SK-N-SH treated with all-trans-retinoic acid at 6 μM for 48 hours (cell line): ENCODE results near the gene TMEM167A.

Experiments
- ATAC-seq: fragments of 200-7000 bp; cut with Tn5 transposase; 3 replicates; pipeline ENCODE4 v1.9.1; 2020; ENCODE audit warnings: mild to moderate bottlenecking, moderate library complexity
- ARNTL ChIP-seq: fragments of 450-650 bp; formaldehyde crosslinking; IDR thresholded peaks from 2 replicates; pipeline ENCODE4 v1.5.0; 2020; ENCODE audit warnings: low read depth, mild to moderate bottlenecking, moderate library complexity, borderline replicate concordance
- BACH2 ChIP-seq: fragments of 250-450 bp; sonication (Bioruptor Pico); IDR thresholded peaks from 2 replicates; pipeline ENCODE4 v1.9.0; 2021; ENCODE audit warnings: mild to moderate bottlenecking, borderline replicate concordance
- CSDC2 ChIP-seq: fragments of 250-450 bp; sonication (Bioruptor Pico); IDR thresholded peaks from 2 replicates; pipeline ENCODE4 v1.5.0; 2020; ENCODE audit warnings: mild to moderate bottlenecking, moderate library complexity
- ESRRG ChIP-seq: fragments of 250-450 bp; sonication (Bioruptor Pico); IDR thresholded peaks from 2 replicates; pipeline ENCODE4 v1.6.1; 2021; ENCODE audit warnings: mild to moderate bottlenecking
- GLIS3 ChIP-seq: fragments of 250-450 bp; sonication (Bioruptor Pico); IDR thresholded peaks from 2 replicates; pipeline ENCODE4 v1.5.0; 2020; ENCODE audit warnings: mild to moderate bottlenecking, moderate library complexity
- ISL1 ChIP-seq: fragments of 250-450 bp; sonication (Bioruptor Pico); IDR thresholded peaks from 2 replicates; pipeline ENCODE4 v2.1.2; 2022; ENCODE audit warnings: mild to moderate bottlenecking, moderate library complexity
- OSR1 ChIP-seq: fragments of 250-450 bp; sonication (Bioruptor Pico); IDR thresholded peaks from 2 replicates; pipeline ENCODE4 v1.8.0; 2022; ENCODE audit warnings: moderate library complexity, mild to moderate bottlenecking, inconsistent platforms
- PPARA ChIP-seq: fragments of 250-450 bp; sonication (Bioruptor Pico); IDR thresholded peaks from 2 replicates; pipeline ENCODE4 v1.5.0; 2020; ENCODE audit warnings: mild to moderate bottlenecking, borderline replicate concordance
- RARB ChIP-seq: fragments of 250-450 bp; sonication (Bioruptor Pico); IDR thresholded peaks from 2 replicates; pipeline ENCODE4 v1.8.0; 2021; ENCODE audit warnings: mild to moderate bottlenecking, moderate library complexity
- SNAI2 ChIP-seq: fragments of 250-450 bp; sonication (Bioruptor Pico); IDR thresholded peaks from 2 replicates; pipeline ENCODE4 v1.5.0; 2020; ENCODE audit warnings: mild to moderate bottlenecking, moderate library complexity
- TCF4 ChIP-seq: fragments of 250-450 bp; sonication (Bioruptor Pico); IDR thresholded peaks from 2 replicates; pipeline ENCODE4 v1.8.0; 2021; ENCODE audit warnings: mild to moderate bottlenecking, moderate library complexity, borderline replicate concordance
- TOX ChIP-seq: fragments of 250-450 bp; sonication (Bioruptor Pico); IDR thresholded peaks from 2 replicates; pipeline ENCODE4 v1.8.0; 2021; ENCODE audit warnings: mild to moderate bottlenecking, moderate library complexity, borderline replicate concordance
- ZFP3 ChIP-seq: fragments of 250-450 bp; sonication (Bioruptor Pico); IDR thresholded peaks from 2 replicates; pipeline ENCODE4 v1.5.0; 2020; ENCODE audit warnings: mild to moderate bottlenecking, moderate library complexity
- ZFP30 ChIP-seq: fragments of 450-650 bp; formaldehyde crosslinking; IDR thresholded peaks from 2 replicates; pipeline ENCODE4 v1.5.0; 2022; ENCODE audit warnings: mild to moderate bottlenecking, moderate library complexity
- ZNF565 ChIP-seq: fragments of 450-650 bp; formaldehyde crosslinking; conservative IDR thresholded peaks from 2 replicates; pipeline ENCODE4 v1.5.0; 2020; ENCODE audit warnings: low read depth, mild to moderate bottlenecking, moderate library complexity
- ZNF70 ChIP-seq: fragments of 450-650 bp; formaldehyde crosslinking; IDR thresholded peaks from 2 replicates; pipeline ENCODE4 v1.5.0; 2020; ENCODE audit warnings: mild to moderate bottlenecking, moderate library complexity
- ZNF8 ChIP-seq: fragments of 450-650 bp; formaldehyde crosslinking; IDR thresholded peaks from 2 replicates; pipeline ENCODE4 v1.5.0; 2020; ENCODE audit warnings: mild to moderate bottlenecking, moderate library complexity
- TF ChIP-seq, protein P1 (sequence below): fragments of 250-450 bp; sonication (Bioruptor Pico); IDR thresholded peaks from 2 replicates; pipeline ENCODE4 v1.5.1; 2020; ENCODE audit warnings: low read depth, mild to moderate bottlenecking, moderate library complexity
- TF ChIP-seq, protein P2 (sequence below): fragments of 250-450 bp; sonication (Bioruptor Pico); IDR thresholded peaks from 2 replicates; pipeline ENCODE4 v1.8.0; 2021; ENCODE audit warnings: low read depth, mild to moderate bottlenecking, moderate library complexity, borderline replicate concordance
- TF ChIP-seq, protein P3 (sequence below): fragments of 250-450 bp; sonication (Bioruptor Pico); IDR thresholded peaks from 2 replicates; pipeline ENCODE4 v1.5.1; 2021; ENCODE audit warnings: mild to moderate bottlenecking, moderate library complexity
- TF ChIP-seq, protein P4 (sequence below): fragments of 250-450 bp; sonication (Bioruptor Pico); IDR thresholded peaks from 2 replicates; pipeline ENCODE4 v1.5.0; 2020; ENCODE audit warnings: mild to moderate bottlenecking, moderate library complexity
- TF ChIP-seq, protein P5 (sequence below): fragments of 250-450 bp; sonication (Bioruptor Pico); IDR thresholded peaks from 2 replicates; pipeline ENCODE4 v1.8.0; 2020; ENCODE audit warnings: mild to moderate bottlenecking, moderate library complexity, borderline replicate concordance

TMEM167A gene

DNA sequence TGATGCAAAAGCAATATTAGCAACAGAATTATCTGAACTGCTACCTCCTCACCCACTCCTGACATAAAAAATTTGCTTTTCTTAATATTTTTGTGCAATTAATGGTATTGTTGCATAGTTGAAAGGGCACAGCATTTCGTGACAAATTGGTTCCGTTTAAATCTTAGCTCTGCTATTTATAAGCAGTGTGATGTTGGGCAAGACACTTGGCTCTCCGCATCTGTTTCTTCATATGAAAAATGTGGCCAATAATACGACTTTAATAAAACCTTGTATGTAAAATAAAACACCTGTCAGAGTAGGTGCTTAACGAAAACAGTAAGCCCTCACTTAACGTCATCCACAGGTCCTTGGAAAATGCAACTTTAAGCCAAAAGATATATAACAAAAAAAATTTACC lies 4.2 kb downstream of the TMEM167A start:
- no peak for ATAC-seq
- TF ChIP-seq, protein P1, sequence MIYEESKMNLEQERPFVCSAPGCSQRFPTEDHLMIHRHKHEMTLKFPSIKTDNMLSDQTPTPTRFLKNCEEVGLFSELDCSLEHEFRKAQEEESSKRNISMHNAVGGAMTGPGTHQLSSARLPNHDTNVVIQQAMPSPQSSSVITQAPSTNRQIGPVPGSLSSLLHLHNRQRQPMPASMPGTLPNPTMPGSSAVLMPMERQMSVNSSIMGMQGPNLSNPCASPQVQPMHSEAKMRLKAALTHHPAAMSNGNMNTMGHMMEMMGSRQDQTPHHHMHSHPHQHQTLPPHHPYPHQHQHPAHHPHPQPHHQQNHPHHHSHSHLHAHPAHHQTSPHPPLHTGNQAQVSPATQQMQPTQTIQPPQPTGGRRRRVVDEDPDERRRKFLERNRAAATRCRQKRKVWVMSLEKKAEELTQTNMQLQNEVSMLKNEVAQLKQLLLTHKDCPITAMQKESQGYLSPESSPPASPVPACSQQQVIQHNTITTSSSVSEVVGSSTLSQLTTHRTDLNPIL (CRISPR knock-in tag) = no peak
- no peak for TF ChIP-seq ZNF8
- no peak for TF ChIP-seq ARNTL (CRISPR knock-in tag)
- TF ChIP-seq CSDC2 = no peak
- TF ChIP-seq, protein P2, sequence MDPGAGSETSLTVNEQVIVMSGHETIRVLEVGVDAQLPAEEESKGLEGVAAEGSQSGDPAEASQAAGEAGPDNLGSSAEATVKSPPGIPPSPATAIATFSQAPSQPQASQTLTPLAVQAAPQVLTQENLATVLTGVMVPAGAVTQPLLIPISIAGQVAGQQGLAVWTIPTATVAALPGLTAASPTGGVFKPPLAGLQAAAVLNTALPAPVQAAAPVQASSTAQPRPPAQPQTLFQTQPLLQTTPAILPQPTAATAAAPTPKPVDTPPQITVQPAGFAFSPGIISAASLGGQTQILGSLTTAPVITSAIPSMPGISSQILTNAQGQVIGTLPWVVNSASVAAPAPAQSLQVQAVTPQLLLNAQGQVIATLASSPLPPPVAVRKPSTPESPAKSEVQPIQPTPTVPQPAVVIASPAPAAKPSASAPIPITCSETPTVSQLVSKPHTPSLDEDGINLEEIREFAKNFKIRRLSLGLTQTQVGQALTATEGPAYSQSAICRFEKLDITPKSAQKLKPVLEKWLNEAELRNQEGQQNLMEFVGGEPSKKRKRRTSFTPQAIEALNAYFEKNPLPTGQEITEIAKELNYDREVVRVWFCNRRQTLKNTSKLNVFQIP (CRISPR knock-in tag) = no peak
- no peak for TF ChIP-seq ZNF70 (CRISPR knock-in tag)
- no peak for TF ChIP-seq OSR1 (CRISPR knock-in tag)
- TF ChIP-seq ESRRG (CRISPR knock-in tag) = no peak
- no peak for TF ChIP-seq TOX (CRISPR knock-in tag)
- TF ChIP-seq BACH2 (CRISPR knock-in tag) = no peak
- TF ChIP-seq RARB = no peak
- TF ChIP-seq, protein P3, sequence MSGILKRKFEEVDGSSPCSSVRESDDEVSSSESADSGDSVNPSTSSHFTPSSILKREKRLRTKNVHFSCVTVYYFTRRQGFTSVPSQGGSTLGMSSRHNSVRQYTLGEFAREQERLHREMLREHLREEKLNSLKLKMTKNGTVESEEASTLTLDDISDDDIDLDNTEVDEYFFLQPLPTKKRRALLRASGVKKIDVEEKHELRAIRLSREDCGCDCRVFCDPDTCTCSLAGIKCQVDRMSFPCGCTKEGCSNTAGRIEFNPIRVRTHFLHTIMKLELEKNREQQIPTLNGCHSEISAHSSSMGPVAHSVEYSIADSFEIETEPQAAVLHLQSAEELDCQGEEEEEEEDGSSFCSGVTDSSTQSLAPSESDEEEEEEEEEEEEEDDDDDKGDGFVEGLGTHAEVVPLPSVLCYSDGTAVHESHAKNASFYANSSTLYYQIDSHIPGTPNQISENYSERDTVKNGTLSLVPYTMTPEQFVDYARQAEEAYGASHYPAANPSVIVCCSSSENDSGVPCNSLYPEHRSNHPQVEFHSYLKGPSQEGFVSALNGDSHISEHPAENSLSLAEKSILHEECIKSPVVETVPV (CRISPR knock-in tag) = no peak
- TF ChIP-seq ZFP30 = no peak
- no peak for TF ChIP-seq SNAI2
- TF ChIP-seq PPARA = no peak
- no peak for TF ChIP-seq ISL1 (CRISPR knock-in tag)
- TF ChIP-seq, protein P4, sequence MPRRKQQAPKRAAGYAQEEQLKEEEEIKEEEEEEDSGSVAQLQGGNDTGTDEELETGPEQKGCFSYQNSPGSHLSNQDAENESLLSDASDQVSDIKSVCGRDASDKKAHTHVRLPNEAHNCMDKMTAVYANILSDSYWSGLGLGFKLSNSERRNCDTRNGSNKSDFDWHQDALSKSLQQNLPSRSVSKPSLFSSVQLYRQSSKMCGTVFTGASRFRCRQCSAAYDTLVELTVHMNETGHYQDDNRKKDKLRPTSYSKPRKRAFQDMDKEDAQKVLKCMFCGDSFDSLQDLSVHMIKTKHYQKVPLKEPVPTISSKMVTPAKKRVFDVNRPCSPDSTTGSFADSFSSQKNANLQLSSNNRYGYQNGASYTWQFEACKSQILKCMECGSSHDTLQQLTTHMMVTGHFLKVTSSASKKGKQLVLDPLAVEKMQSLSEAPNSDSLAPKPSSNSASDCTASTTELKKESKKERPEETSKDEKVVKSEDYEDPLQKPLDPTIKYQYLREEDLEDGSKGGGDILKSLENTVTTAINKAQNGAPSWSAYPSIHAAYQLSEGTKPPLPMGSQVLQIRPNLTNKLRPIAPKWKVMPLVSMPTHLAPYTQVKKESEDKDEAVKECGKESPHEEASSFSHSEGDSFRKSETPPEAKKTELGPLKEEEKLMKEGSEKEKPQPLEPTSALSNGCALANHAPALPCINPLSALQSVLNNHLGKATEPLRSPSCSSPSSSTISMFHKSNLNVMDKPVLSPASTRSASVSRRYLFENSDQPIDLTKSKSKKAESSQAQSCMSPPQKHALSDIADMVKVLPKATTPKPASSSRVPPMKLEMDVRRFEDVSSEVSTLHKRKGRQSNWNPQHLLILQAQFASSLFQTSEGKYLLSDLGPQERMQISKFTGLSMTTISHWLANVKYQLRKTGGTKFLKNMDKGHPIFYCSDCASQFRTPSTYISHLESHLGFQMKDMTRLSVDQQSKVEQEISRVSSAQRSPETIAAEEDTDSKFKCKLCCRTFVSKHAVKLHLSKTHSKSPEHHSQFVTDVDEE (CRISPR knock-in tag) = no peak
- TF ChIP-seq ZFP3 = no peak
- no peak for TF ChIP-seq TCF4 (CRISPR knock-in tag)

DNA sequence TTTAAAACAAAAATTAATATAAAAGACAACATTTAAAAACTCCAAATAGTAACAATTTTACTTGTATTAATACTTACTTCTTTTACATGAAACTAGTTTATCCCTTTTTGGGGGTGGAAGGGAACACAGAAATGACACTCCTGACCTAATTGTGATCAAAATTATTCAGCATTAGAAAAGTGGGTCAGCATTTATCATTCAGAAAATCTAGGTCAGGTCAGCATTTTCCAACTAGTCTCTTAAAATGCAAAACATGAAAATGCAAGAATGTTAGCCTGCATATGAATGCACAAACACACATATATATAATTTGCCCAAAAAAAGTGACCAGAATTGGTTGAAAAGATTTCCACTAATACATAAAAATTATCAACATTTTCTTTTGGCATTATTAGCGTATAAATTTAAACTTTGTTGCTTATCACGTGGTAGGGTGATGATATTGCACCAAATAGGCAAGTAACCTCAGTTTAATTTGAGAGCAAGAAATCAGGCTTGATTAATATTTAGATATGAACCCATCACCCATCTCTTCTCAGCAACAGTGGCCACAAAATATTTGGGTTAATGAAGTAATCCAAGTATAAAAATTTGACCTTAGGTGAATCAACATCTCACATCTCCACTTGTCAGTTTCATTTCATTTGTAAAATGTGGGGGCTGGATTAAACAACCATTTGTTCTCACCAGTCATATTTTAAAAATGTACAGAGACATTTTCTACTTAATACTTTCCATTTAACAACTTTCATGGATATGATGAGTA lies 5.7 kb downstream of the TMEM167A start:
- TF ChIP-seq ZNF8 (no peak), ISL1 (CRISPR knock-in tag) (no peak), PPARA (no peak), RARB (no peak), ARNTL (CRISPR knock-in tag) (no peak), CSDC2 (no peak), ZFP3 (no peak), TOX (CRISPR knock-in tag) (no peak), GLIS3 (CRISPR knock-in tag) (no peak), ZNF565 (no peak)
- TF ChIP-seq, protein P4 (CRISPR knock-in tag) = no peak
- TF ChIP-seq, protein P5, sequence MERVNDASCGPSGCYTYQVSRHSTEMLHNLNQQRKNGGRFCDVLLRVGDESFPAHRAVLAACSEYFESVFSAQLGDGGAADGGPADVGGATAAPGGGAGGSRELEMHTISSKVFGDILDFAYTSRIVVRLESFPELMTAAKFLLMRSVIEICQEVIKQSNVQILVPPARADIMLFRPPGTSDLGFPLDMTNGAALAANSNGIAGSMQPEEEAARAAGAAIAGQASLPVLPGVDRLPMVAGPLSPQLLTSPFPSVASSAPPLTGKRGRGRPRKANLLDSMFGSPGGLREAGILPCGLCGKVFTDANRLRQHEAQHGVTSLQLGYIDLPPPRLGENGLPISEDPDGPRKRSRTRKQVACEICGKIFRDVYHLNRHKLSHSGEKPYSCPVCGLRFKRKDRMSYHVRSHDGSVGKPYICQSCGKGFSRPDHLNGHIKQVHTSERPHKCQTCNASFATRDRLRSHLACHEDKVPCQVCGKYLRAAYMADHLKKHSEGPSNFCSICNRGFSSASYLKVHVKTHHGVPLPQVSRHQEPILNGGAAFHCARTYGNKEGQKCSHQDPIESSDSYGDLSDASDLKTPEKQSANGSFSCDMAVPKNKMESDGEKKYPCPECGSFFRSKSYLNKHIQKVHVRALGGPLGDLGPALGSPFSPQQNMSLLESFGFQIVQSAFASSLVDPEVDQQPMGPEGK (CRISPR knock-in tag) = no peak
- TF ChIP-seq, protein P2 (CRISPR knock-in tag) = no peak
- ATAC-seq = no peak
